Adipose tissue (tissue), 3 donors: ENCODE data around the gene VPS35L. TPM values are rescaled to one million over a fixed set of nuclear protein-coding genes. Genes with fewer than 3 reads are reported as not detected.

Experiments
- H3K27ac ChIP-seq: one replicate; pipeline ENCODE4 v1.5.1; 2013; ENCODE audit warnings: low read depth, low read length
- WGBS, 3 donors: extraction: QIAGEN DNeasy Blood & Tissue Kit; methylation state at CpG; one replicate each; pipeline ENCODE4 v1.1.7; 2013; 5-methylcytosine and 5-hydroxymethylcytosine counted together
- polyA plus RNA-seq, 3 donors: library from polyadenylated mRNA; stranded (reverse); fragments of 200-250 nt; gene quantifications; one replicate each; pipeline ENCODE4 v1.2.3, GENCODE V29; 2013
- donor health status: healthy with polysubstance abuse.
- donor health status: Bipolar disorder and iron deficiency.
- donor health status: healthy.

VPS35L gene
- polyA plus RNA-seq, 3 donors, result 11.9 to 44.6 (median 25.2) TPM

DNA sequence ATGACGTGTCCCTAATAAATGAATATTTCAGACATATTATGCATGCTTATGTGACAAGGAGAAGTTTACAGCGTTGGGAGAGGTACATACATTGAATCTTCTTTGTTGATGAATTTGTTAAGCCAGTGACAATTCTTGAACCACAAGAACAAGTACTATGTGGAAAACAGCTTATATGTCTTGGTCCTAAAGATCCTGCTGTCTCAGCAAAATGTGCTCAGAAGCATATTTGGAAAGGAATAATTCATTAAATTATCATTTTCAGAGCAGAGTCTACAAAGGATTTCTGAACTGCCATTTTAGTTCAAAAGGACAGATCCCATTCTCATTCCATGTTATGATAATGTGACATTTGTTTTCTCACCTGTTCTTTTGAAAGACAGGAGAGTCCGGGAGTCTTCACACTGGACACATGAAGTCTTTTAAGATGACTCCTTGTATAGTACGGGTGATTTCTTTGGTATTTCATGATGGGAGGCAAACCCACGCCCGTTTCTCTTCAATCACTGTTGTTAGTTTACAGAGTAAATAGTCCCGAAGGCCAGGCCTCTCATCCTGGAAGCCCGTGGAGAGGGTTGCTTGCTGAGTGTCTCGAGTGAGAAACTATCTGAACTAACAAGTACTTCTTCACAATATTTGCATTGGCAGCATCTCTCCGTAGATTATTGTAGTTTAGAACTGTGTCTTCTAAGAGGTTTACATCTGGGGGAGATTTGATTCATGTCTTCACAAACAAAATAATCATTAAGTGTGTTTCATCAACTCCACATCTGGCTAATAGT, 26.7 kb downstream of the VPS35L start:
- no peak overlapping the region for H3K27ac ChIP-seq
- 57 to 85% (median 81%) methylated on average over 10 of the region's 10 CpGs for WGBS, 3 donors

DNA sequence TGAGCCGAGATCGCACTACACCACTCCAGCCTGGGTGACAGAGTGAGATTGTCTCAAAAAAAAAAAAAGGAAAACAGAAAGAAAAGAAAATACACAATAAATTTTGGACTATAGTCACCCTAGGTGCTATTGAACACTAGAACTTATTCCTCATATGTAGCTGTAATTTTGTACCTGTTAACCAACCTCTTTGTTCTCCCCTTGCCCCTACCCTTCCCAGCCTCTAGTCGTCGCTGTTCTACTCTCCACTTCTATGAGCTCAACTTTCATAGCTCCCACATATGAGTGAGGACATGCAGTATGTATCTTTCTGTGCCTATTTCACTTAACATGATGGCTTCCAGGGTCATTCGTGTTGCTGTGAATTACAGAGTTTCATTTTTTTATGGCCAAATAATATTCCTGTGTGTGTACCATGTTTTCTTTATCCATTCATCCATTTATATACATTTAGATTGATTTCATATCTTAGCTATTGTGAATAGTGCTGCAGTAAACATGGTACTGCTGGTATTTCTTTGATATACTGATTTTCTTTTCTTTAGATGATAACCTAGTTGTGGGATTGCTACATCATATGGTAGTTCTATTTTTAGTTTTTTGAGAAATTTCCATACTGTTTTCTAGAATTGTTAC, 28.3 kb downstream of the VPS35L start:
- WGBS, 3 donors, result 52 to 64% (median 60%) methylated on average over 5 of the region's 5 CpGs
- H3K27ac ChIP-seq, result no peak overlapping the region

DNA sequence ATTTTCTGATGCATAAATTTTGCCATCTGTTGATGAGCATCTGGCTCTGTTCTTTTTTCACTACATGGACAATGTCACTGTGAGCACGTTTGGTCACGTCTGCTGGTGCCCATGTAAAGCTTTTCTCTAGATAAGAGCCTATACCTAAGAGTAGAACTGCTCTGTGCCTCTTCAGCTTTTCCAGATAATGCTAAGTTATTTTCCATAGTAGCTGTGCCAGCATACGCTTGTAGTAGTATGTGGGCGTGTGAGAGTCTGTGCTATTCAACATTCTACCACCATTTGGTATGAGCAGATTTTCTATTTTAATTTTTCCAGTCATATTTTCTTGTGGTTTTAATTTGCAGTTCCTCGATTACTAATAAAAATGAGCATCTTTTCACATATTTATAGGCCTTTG, 33.2 kb downstream of the VPS35L start:
- WGBS, 3 donors, result 75 to 88% (median 81%) methylated on average over 5 of the region's 5 CpGs
- H3K27ac ChIP-seq, result no peak overlapping the region

GRCh38 chr16:19589106-19589505, 33.6 kb downstream of the VPS35L start:
- 84 to 93% (median 90%) methylated on average over 5 of the region's 5 CpGs for WGBS, 3 donors
- no peak overlapping the region for H3K27ac ChIP-seq

DNA sequence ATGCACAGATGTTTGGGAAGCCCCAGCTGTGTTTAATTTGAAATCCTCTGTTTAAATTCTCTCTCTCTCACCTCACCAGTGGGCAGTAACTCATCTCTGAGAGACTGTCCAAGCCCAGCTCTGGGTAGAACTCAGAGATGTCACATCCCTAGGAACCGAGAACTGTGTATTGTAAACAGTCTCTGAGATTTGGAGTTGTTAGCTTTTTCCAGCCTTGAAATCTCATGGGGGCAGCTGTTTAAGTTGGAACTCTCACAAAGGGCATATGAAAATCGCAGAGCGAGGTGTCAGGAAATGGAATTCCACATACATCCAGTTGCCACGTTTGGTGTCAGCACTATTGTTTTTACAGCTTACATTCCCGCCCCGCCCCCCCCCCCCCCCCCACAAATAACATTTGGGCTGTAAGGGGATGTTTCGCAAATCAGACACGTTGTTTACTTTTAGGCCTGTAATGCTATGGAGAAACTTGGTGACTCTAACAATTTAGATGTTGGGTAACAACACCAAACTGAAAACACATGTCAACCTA, 34.3 kb downstream of the VPS35L start:
- no peak overlapping the region for H3K27ac ChIP-seq
- WGBS, 3 donors, result 47 to 52% (median 48%) methylated on average over 8 of the region's 8 CpGs

DNA sequence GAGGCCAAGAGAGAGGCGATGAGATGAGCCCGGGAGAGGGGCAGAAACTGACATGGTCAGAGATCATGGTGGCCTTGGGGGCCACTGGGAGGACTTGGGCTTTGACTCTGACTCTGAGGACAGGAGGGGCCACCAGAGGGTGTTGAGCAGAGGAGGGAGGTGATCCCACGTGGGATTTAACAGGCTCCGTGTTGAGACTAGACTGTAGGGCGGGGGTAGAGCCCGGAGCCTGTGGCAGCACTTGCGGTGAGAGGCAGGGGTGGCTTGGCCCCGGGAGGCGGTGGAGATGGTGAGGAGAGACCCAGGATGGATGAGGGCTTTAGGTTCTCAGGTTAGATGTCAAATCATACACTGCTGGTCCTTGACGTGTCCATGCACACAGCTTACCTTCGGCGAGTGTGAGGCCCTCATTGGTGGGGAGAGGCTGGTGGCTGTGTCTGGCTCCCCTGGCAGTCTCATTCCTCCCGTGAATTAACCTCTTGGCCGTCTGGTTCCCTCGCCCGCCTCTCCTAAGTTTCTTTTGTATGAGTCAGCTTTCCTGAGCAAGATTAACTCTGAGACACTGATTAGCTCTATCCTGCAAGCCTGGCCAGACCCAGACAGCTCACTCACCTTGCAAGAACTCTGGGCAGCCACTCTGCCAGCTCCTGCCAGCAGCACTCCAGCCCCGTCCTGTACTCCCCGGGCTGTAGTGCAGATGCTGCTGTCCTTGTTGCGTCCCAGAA, 39.7 kb downstream of the VPS35L start:
- WGBS, 3 donors, result 54 to 86% (median 81%) methylated on average over 19 of the region's 19 CpGs
- H3K27ac ChIP-seq, result no peak overlapping the region

GRCh38 chr16:19598805-19599510, 43.5 kb downstream of the VPS35L start:
- 68 to 83% (median 80%) methylated on average over 6 of the region's 6 CpGs for WGBS, 3 donors
- no peak overlapping the region for H3K27ac ChIP-seq

DNA sequence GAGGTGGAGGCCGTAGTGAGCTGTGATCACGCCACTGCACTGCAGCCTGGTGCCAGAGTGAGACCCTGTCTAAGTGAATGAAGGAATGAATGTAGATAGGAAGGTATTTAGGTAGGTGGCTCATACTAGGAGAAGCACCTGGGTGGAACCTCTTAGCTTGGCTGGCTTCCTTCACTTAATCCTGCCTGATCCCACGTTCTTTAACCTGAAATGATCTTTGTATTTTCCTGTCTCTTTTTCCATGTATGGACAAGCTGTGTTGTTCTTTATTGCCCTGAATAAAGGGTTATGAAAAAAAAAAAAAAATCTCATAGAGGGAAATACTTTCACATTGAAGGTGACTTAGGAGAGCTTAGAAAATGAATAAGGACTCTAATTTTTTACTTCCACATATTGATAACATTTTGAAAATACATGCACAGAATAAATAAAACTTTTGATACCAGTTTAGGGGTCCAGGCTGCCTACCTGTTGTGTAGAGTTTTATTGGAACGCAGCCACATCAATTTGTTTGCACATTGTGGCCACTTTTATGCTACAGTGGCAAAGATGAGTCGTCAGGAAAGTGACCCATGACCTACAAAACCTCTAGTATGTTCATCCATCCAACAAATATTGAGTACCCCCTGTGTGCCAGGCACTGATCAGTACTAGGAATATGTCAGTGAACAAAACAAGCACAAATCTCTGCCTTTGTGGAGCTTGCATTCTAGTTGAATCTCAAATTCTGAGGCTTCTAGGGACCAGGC, 44.6 kb downstream of the VPS35L start:
- H3K27ac ChIP-seq, result no peak overlapping the region
- WGBS, 3 donors, result 82 to 85% (median 83%) methylated on average over 5 of the region's 5 CpGs

DNA sequence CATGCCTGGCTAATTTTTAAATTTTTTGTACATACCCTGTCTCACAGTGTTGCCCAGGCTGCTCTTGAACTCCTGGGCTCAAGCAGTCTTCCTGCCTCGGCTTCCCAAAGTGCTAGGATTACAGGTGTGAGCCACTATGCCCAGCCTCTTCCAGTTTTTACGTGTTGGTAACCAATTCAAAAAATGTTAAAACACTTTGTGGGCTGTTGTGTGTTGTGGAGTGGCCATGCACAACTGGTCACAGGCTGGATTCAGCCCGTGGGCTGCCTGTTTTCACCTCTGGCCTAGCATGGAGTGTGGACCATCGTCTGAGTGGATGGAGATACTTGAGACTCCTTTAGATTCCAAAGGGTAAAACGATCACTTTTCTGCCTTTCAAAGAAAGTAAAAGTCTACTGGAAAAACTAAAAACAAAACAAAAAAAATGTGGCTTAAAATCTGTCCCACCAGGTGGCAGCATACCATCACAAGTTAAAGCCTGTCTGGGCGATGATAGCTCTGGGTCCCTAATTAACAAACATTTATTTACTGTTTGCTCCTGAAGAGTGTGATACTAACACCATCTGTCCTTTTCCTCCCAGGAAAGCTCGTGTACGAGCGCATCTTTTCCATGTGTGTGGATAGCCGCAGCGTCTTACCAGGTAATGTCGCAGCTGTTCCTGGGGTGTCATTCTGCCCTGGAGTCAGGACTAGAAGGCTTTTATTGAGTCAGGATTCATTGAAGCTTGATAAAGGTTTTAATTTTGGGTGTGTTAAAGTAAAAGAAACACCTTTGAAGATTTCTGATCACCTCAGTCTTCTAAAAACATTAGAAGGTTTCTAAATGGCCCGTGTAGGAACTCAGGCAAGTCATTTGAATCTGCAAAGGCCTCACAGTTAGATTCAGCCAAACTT, 45.8 kb downstream of the VPS35L start:
- 56 to 66% (median 66%) methylated on average over 13 of the region's 13 CpGs for WGBS, 3 donors

DNA sequence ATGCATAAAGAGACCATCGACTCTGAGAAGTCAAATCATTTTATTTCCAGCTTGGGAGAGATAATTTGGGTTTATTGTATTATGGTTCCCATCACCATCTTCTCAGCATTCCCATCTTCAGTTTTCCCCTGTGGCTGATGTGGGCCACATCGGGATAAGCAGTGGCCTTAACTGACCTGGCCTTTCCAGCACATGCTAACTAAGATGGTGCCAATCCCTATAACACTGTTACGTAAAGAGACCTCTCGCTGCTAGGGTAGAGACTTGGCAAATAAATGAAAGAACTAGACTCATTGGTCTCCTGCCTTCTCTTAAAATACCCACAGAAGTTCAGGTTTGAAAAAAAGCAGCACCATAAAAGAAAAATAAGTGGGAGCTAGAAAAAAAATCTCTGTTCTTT, 49.4 kb downstream of the VPS35L start:
- H3K27ac ChIP-seq, result no peak overlapping the region

More for the DNA sequence above, 45.8 kb downstream of the VPS35L start:
- no peak overlapping the region for H3K27ac ChIP-seq

DNA sequence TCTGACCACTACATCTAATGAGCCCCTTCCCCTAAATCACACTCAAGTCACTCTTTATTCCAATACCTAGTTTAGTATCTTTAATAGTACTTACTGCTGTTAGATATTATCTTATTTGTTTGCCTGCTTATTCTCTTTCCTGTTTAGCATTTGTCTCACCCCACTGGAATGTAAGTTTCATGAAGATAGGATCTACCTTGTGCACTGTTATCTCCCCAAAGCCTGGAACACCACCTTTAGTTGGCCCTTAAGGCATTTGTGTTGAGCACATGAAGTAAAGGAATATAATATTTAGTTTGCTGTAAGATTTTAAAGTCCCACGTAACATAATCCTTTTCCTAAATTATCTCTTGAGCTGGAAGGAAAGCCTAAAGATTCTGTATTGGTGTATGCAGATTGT, 50.2 kb downstream of the VPS35L start:
- 93 to 97% (median 97%) methylated on average over 1 of the region's 1 CpG for WGBS, 3 donors
- no peak overlapping the region for H3K27ac ChIP-seq

More for the DNA sequence above, 49.4 kb downstream of the VPS35L start:
- WGBS, 3 donors, result 70 to 90% (median 85%) methylated on average over 4 of the region's 4 CpGs

DNA sequence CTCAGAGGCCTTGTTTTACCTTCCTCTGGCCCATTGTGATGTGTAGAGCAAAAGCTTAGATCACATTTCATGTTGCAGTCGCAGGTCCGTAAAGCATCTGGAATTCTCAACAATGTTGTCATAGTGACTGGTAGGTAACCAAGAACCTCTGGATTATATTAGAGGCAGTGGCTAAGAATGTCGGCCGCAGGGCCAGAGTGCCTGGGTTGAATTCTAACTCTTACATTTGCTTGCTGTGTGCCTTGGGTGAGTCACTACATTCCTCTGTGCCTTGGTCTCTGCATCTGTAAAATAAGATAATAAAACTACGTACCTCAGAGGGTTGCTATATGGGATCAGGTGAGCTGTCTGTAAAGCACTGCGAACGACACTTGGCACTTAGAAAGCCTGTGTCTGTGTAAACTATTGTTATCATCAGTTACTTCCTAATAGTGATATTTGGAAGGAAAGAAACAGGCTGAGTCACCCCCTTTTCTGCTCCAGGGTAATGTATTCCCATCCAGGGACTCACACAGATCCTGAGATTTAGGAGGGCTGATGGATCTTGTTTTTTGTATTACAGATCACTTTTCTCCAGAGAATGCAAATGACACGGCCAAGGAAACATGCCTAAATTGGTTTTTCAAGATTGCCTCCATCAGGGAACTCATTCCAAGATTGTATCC, 52.2 kb downstream of the VPS35L start:
- WGBS, 3 donors, result 82 to 90% (median 90%) methylated on average over 8 of the region's 8 CpGs

DNA sequence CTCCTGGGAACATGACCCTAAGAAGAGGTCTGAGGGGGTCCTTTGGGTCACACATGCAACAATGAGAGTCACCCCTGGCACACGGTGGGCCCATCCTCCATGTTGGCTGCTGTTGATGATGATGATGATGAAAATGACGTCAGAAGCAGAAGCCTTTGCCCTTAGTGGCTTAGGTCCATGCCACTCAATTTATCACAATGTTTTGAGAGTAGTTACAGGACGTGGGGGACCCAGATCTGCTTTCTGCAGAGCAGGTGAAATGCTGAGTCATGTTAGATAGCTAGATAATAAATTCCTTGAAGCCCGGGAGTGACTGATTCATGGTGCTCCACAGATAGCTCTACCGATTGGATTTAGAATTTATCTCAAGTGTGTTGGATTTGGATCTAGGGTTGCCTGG, 53.9 kb downstream of the VPS35L start:
- no peak overlapping the region for H3K27ac ChIP-seq
- WGBS, 3 donors, result 67 to 86% (median 85%) methylated on average over 5 of the region's 5 CpGs

More for the DNA sequence above, 52.2 kb downstream of the VPS35L start:
- no peak overlapping the region for H3K27ac ChIP-seq

DNA sequence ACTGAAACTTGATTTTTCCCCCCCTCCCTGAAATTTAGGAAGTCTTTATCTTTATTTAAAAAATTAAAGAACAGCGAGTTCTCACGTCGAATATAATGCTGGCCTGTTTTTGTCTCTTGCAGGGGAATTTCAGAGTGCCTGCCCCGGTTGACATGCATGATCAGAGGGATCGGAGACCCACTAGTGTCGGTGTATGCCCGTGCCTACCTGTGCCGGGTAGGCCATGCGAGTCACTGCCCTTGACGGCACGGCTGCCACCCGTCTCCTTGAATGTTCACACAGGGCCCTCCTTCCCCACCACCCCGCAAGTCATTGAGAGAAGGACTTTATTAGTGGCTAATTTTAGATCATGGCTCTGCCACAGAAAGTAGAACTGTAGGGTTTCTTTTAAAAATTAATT, 54.7 kb downstream of the VPS35L start:
- 95 to 97% (median 96%) methylated on average over 13 of the region's 13 CpGs for WGBS, 3 donors
- H3K27ac ChIP-seq, result no peak overlapping the region

- WGBS, 3 donors, result 83 to 92% (median 88%) methylated on average over 5 of the region's 5 CpGs
- no peak overlapping the region for H3K27ac ChIP-seq
Observed at GRCh38 chr16:19613834-19614233, 58.3 kb downstream of the VPS35L start.

DNA sequence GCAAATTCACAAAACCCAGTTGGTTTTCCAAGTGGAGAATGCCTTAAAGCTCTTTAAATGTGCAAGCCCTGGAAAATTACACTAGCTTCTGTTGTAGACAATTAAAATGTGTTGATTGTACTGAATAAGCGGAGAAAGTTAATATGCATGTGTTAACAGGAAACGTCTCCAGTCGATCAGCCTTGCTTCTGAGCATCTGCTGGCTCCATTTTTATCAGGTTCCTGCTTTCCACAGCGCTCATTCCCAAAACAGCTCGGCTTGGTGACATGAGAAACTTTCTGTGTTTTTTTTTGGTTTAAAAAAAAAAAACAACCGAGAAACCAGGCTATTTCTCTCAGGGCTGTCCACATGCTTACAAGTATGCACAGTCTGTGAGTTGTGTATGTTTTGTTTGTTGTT, 60.7 kb downstream of the VPS35L start:
- no peak overlapping the region for H3K27ac ChIP-seq
- 84 to 93% (median 91%) methylated on average over 6 of the region's 6 CpGs for WGBS, 3 donors
